ENCODE measurements around the gene DNAJC5.
"Not testable (repeated sequence)": the region's sequence is repeated elsewhere in the genome, so short reads cannot be mapped to it uniquely, and the experiment has no call there.

The DNAJC5 gene

DNA sequence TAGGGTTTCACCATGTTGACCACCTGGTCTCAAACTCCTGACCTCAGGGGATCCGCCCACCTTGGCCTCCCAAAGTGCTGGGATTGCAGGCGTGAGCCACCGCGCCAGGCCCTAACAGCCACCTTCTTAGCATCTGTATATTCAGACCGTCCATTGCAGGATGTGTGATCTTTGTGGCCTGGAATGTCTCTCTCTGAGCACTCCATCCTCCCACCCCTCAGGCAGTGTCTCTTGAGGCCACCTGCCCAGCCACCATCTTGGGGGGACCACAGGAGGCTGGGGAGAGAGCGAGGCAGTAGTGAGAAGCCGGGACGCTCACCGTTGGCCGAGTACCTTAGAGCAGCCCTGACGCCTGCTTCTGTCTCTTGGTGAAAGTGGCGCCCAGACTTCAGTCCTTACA is 18.8 kb downstream of the DNAJC5 start:
- H4K91ac ChIP-seq (ENCODE audit: low read depth, low read length, poor library complexity): no peak overlapping the region
- H3K9me3 ChIP-seq (replicated peaks in 1 of 2; ENCODE audit: control insufficient read depth in 2 of 2, insufficient read depth in 1 of 2, low read depth in 1 of 2, low read length in 2 of 2): peaks cover 5 to 13% of the 10 kb centered on the region in 2 donors
- no CpG with 5 or more reads among the region's 12 CpGs for WGBS, 2 donors (ENCODE audit: extremely low coverage in 2 of 2, insufficient read length in 2 of 2, insufficient replicate concordance in 1 of 2)

DNA sequence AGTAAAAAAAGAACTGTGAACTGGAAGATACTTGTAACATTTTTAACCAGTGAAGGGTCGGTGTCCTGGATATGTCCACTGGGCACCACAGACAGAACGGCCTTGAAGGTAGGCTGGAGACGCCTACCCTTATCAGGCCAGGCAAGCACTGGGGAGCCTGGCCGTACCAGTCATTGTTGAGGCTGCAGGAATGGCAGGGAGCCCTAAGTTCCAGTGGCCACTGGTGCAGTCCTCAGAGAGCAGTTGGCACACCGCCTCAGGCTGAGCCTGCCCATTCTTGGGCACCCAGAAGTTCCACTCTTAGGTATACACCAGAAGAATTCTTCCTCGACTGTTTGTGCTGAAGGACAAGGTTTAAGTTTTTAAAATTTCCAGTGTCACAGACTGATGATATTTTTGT is 20.5 kb downstream of the DNAJC5 start:
- Histone ChIP-seq H4K8ac (ENCODE audit: low read depth, low read length) (no peak overlapping the region), H3K79me1 (ENCODE audit: low read depth, low read length) (peaks cover 10% of the 10 kb centered on the region), H2BK15ac (ENCODE audit: low read length) (no peak overlapping the region), H2BK12ac (ENCODE audit: low read length) (no peak overlapping the region), H3K14ac (ENCODE audit: low read length) (no peak overlapping the region), H3K4me1 (ENCODE audit: control insufficient read depth in 2 of 2, insufficient read depth in 1 of 2, low read depth in 1 of 2, low read length in 2 of 2) (peaks cover 0 to 3% of the 10 kb centered on the region in 2 donors), H2AK5ac (ENCODE audit: low read depth, low read length) (no peak overlapping the region), H3K27me3 (ENCODE audit: control insufficient read depth in 3 of 3, insufficient read depth in 3 of 3, low read depth in 1 of 3, low read length in 3 of 3) (no peaks in the 10 kb centered on the region), H3K36me3 (replicated peaks in 1 of 2; ENCODE audit: control insufficient read depth in 2 of 2, insufficient read depth in 2 of 2, low read length in 2 of 2) (peaks cover 5 to 24% of the 10 kb centered on the region in 2 donors), H2BK5ac (ENCODE audit: low read length) (no peak overlapping the region), H3K9me3 (replicated peaks in 1 of 2; ENCODE audit: control insufficient read depth in 2 of 2, insufficient read depth in 1 of 2, low read depth in 1 of 2, low read length in 2 of 2) (peaks cover 5 to 13% of the 10 kb centered on the region in 2 donors), H2BK120ac (ENCODE audit: low read depth, low read length) (no peak overlapping the region), H2AFZ (ENCODE audit: low read length) (no peak overlapping the region), H3K23ac (ENCODE audit: low read depth, low read length, poor library complexity) (no peak overlapping the region), H3K27ac (replicated peaks; ENCODE audit: low read length) (no peak overlapping the region), H3K4me2 (ENCODE audit: insufficient read depth, low read length, poor library complexity, severe bottlenecking) (no peak overlapping the region), H3K4me3 (ENCODE audit: low read length in 2 of 2) (no peak overlapping the region), H3K4ac (ENCODE audit: low read length) (peak overlapping the region; percentile 13), H3K18ac (ENCODE audit: low read length) (no peak overlapping the region), H4K91ac (ENCODE audit: low read depth, low read length, poor library complexity) (no peak overlapping the region), H3K9ac (ENCODE audit: low read depth, low read length, poor library complexity) (no peak overlapping the region)
- no CpG with 5 or more reads among the region's 6 CpGs for WGBS, 2 donors (ENCODE audit: extremely low coverage in 2 of 2, insufficient read length in 2 of 2, insufficient replicate concordance in 1 of 2)
- no peak for DNase-seq (ENCODE audit: low spot score)

More for the DNA sequence above, 18.8 kb downstream of the DNAJC5 start:
- Histone ChIP-seq H3K79me1 (ENCODE audit: low read depth, low read length) (peaks cover 10% of the 10 kb centered on the region), H2AK5ac (ENCODE audit: low read depth, low read length) (no peak overlapping the region), H2AFZ (ENCODE audit: low read length) (no peak overlapping the region), H4K8ac (ENCODE audit: low read depth, low read length) (no peak overlapping the region), H2BK12ac (ENCODE audit: low read length) (no peak overlapping the region), H3K4me3 (ENCODE audit: low read length in 2 of 2) (no peak overlapping the region), H3K18ac (ENCODE audit: low read length) (no peak overlapping the region), H3K27ac (replicated peaks; ENCODE audit: low read length) (no peak overlapping the region), H3K4me2 (ENCODE audit: insufficient read depth, low read length, poor library complexity, severe bottlenecking) (no peak overlapping the region), H3K23ac (ENCODE audit: low read depth, low read length, poor library complexity) (no peak overlapping the region), H3K4me1 (ENCODE audit: control insufficient read depth in 2 of 2, insufficient read depth in 1 of 2, low read depth in 1 of 2, low read length in 2 of 2) (peaks cover 0 to 3% of the 10 kb centered on the region in 2 donors), H2BK5ac (ENCODE audit: low read length) (no peak overlapping the region), H2BK120ac (ENCODE audit: low read depth, low read length) (no peak overlapping the region), H2BK15ac (ENCODE audit: low read length) (no peak overlapping the region), H3K9ac (ENCODE audit: low read depth, low read length, poor library complexity) (no peak overlapping the region), H3K14ac (ENCODE audit: low read length) (no peak overlapping the region), H3K4ac (ENCODE audit: low read length) (no peak overlapping the region), H3K36me3 (replicated peaks in 1 of 2; ENCODE audit: control insufficient read depth in 2 of 2, insufficient read depth in 2 of 2, low read length in 2 of 2) (peaks cover 5 to 13% of the 10 kb centered on the region in 2 donors), H3K27me3 (ENCODE audit: control insufficient read depth in 3 of 3, insufficient read depth in 3 of 3, low read depth in 1 of 3, low read length in 3 of 3) (no peaks in the 10 kb centered on the region)
- DNase-seq (ENCODE audit: low spot score): no peak

DNA sequence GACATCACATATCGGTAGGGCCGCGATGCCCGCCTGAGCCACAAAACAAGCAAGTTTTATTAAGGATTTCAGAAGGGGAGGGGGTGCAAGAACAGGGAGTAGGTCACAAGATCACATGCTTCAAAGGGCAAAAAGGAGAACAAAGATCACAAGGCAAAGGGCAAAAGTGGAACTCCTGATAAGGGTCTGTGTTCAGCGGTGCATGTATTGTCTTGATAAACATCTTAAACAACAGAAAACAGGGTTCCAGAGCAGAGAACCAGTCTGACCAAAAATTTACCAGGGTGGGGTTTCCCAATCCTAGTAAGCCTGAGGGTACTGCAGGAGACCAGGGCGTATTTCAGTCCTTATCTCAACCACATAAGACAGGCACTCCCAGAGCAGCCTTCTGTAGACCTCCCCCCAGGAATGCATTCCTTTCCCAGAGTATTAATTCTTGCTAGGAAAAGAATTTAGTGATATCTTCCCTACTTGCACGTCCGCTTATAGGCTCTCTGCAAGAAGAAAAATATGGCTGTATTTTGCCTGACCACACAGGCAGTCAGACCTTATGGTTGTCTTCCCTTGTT is 21.5 kb downstream of the DNAJC5 start:
- not testable (repeated sequence) for H2AFZ ChIP-seq (ENCODE audit: low read length); H4K8ac ChIP-seq (ENCODE audit: low read depth, low read length); H3K14ac ChIP-seq (ENCODE audit: low read length); H2BK5ac ChIP-seq (ENCODE audit: low read length); H3K4me2 ChIP-seq (ENCODE audit: insufficient read depth, low read length, poor library complexity, severe bottlenecking); H3K4me3 ChIP-seq (ENCODE audit: low read length in 2 of 2); H3K79me1 ChIP-seq (ENCODE audit: low read depth, low read length); H3K9ac ChIP-seq (ENCODE audit: low read depth, low read length, poor library complexity); H3K18ac ChIP-seq (ENCODE audit: low read length); H2BK120ac ChIP-seq (ENCODE audit: low read depth, low read length); H2AK5ac ChIP-seq (ENCODE audit: low read depth, low read length); H2BK12ac ChIP-seq (ENCODE audit: low read length); DNase-seq (ENCODE audit: low spot score); H3K27me3 ChIP-seq (ENCODE audit: control insufficient read depth in 3 of 3, insufficient read depth in 3 of 3, low read depth in 1 of 3, low read length in 3 of 3); H3K27ac ChIP-seq (replicated peaks; ENCODE audit: low read length); H3K4ac ChIP-seq (ENCODE audit: low read length); H4K91ac ChIP-seq (ENCODE audit: low read depth, low read length, poor library complexity); H2BK15ac ChIP-seq (ENCODE audit: low read length); H3K4me1 ChIP-seq (ENCODE audit: control insufficient read depth in 2 of 2, insufficient read depth in 1 of 2, low read depth in 1 of 2, low read length in 2 of 2); H3K23ac ChIP-seq (ENCODE audit: low read depth, low read length, poor library complexity)
- no CpG with 5 or more reads among the region's 8 CpGs for WGBS, 2 donors (ENCODE audit: extremely low coverage in 2 of 2, insufficient read length in 2 of 2, insufficient replicate concordance in 1 of 2)
- H3K9me3 ChIP-seq (replicated peaks in 1 of 2; ENCODE audit: control insufficient read depth in 2 of 2, insufficient read depth in 1 of 2, low read depth in 1 of 2, low read length in 2 of 2): peaks cover 5 to 13% of the 10 kb centered on the region in 2 donors
- peaks cover 5 to 29% of the 10 kb centered on the region in 2 donors for H3K36me3 ChIP-seq (replicated peaks in 1 of 2; ENCODE audit: control insufficient read depth in 2 of 2, insufficient read depth in 2 of 2, low read length in 2 of 2)

GRCh38 chr20:63917811-63918210 is 22.9 kb downstream of the DNAJC5 start:
- no CpG with 5 or more reads among the region's 11 CpGs for WGBS, 2 donors (ENCODE audit: extremely low coverage in 2 of 2, insufficient read length in 2 of 2, insufficient replicate concordance in 1 of 2)
- no peak overlapping the region for H3K4ac ChIP-seq (ENCODE audit: low read length)

More at GRCh38 chr20:63917811-63918210, 22.9 kb downstream of the DNAJC5 start:
- peaks cover 8% of the 10 kb centered on the region for H3K79me1 ChIP-seq (ENCODE audit: low read depth, low read length)
- no peaks in the 10 kb centered on the region for H3K27me3 ChIP-seq (ENCODE audit: control insufficient read depth in 3 of 3, insufficient read depth in 3 of 3, low read depth in 1 of 3, low read length in 3 of 3)
- peaks cover 5 to 39% of the 10 kb centered on the region in 2 donors for H3K36me3 ChIP-seq (replicated peaks in 1 of 2; ENCODE audit: control insufficient read depth in 2 of 2, insufficient read depth in 2 of 2, low read length in 2 of 2)
- no peak overlapping the region for H3K18ac ChIP-seq (ENCODE audit: low read length)
- no peak for DNase-seq (ENCODE audit: low spot score)
- no peak overlapping the region for H2BK15ac ChIP-seq (ENCODE audit: low read length)
- no peak overlapping the region for H3K4me2 ChIP-seq (ENCODE audit: insufficient read depth, low read length, poor library complexity, severe bottlenecking)
- no peak overlapping the region for H3K27ac ChIP-seq (replicated peaks; ENCODE audit: low read length)
- H2AK5ac ChIP-seq (ENCODE audit: low read depth, low read length): no peak overlapping the region
- peak overlapping the region; percentile 24 for H3K9ac ChIP-seq (ENCODE audit: low read depth, low read length, poor library complexity)
- peaks cover 5 to 13% of the 10 kb centered on the region in 2 donors for H3K9me3 ChIP-seq (replicated peaks in 1 of 2; ENCODE audit: control insufficient read depth in 2 of 2, insufficient read depth in 1 of 2, low read depth in 1 of 2, low read length in 2 of 2)
- H3K4me3 ChIP-seq (ENCODE audit: low read length in 2 of 2): no peak overlapping the region
- H3K4me1 ChIP-seq (ENCODE audit: control insufficient read depth in 2 of 2, insufficient read depth in 1 of 2, low read depth in 1 of 2, low read length in 2 of 2): peaks cover 0 to 3% of the 10 kb centered on the region in 2 donors
- no peak overlapping the region for H3K14ac ChIP-seq (ENCODE audit: low read length)
- H4K8ac ChIP-seq (ENCODE audit: low read depth, low read length): no peak overlapping the region
- H2BK120ac ChIP-seq (ENCODE audit: low read depth, low read length): no peak overlapping the region
- H2BK12ac ChIP-seq (ENCODE audit: low read length): no peak overlapping the region
- H2AFZ ChIP-seq (ENCODE audit: low read length): no peak overlapping the region
- H4K91ac ChIP-seq (ENCODE audit: low read depth, low read length, poor library complexity): no peak overlapping the region
- H3K23ac ChIP-seq (ENCODE audit: low read depth, low read length, poor library complexity): peak overlapping the region; percentile 37
- no peak overlapping the region for H2BK5ac ChIP-seq (ENCODE audit: low read length)
